Neural progenitor cell (in vitro differentiated cells): ENCODE results near the gene CACNB4.

Experiments
- CTCF ChIP-seq: fragments of 200-600 bp; sonication (generic); IDR thresholded peaks from 2 replicates; pipeline ENCODE4 v1.5.1; 2017; ENCODE audit warnings: antibody characterized with exemption, mild to moderate bottlenecking
- EZH2 ChIP-seq: fragments of 200-600 bp; sonication (generic); IDR thresholded peaks from 2 replicates; pipeline ENCODE4 v1.6.1; 2017; ENCODE audit warnings: antibody characterized with exemption, mild to moderate bottlenecking, moderate library complexity

GRCh38 chr2:151796774-151797173, 302.1 kb downstream of the CACNB4 start:
- TF ChIP-seq CTCF (no peak), EZH2 (no peak)
